MM.1S (cell line): ENCODE data around the gene ORC3.

ENCODE experiments used
- DNase-seq: peaks from one replicate; pipeline ENCODE4 v3.0.0-alpha.2; 2015
- H2AFZ ChIP-seq: fragments of 300-600 bp; sonication (generic); 2 replicates; pipeline ENCODE4 v1.6.0; 2016; ENCODE audit warnings: antibody characterized with exemption, low read length
- H3F3A ChIP-seq: fragments of 300-600 bp; sonication (generic); 2 replicates; pipeline ENCODE4 v1.6.1; 2016; ENCODE audit warnings: mild to moderate bottlenecking, antibody characterized with exemption, low read length, moderate library complexity, mixed read lengths; ENCODE audit not compliant: insufficient read depth
- H3K27ac ChIP-seq: fragments of 300-600 bp; sonication (generic); 2 replicates; pipeline ENCODE4 v1.5.1; 2016; ENCODE audit warnings: mild to moderate bottlenecking, low read length
- H3K27me3 ChIP-seq: fragments of 300-600 bp; sonication (generic); replicated peaks from 2 replicates; pipeline ENCODE4 v1.6.0; 2016; ENCODE audit warnings: low read length; ENCODE audit not compliant: insufficient read depth
- H3K36me3 ChIP-seq: fragments of 300-600 bp; sonication (generic); replicated peaks from 2 replicates; pipeline ENCODE4 v1.6.1; 2016; ENCODE audit warnings: mild to moderate bottlenecking, low read length, mixed read lengths; ENCODE audit not compliant: insufficient read depth
- H3K4me1 ChIP-seq: fragments of 300-600 bp; sonication (generic); 2 replicates; pipeline ENCODE4 v1.6.1; 2016; ENCODE audit warnings: low read length, mixed read lengths
- H3K4me2 ChIP-seq: fragments of 300-600 bp; sonication (generic); 2 replicates; pipeline ENCODE4 v1.6.0; 2016; ENCODE audit warnings: low read depth, low read length
- H3K4me3 ChIP-seq: fragments of 300-600 bp; sonication (generic); 2 replicates; pipeline ENCODE4 v1.5.1; 2016; ENCODE audit warnings: low read length, mixed read lengths
- H3K79me2 ChIP-seq: fragments of 300-600 bp; sonication (generic); 2 replicates; pipeline ENCODE4 v1.6.1; 2016; ENCODE audit warnings: mixed run types, low read length, mixed read lengths
- H3K9ac ChIP-seq: fragments of 300-600 bp; sonication (generic); 2 replicates; pipeline ENCODE4 v1.6.1; 2016; ENCODE audit warnings: low read length, mixed read lengths
- H3K9me2 ChIP-seq: fragments of 300-600 bp; sonication (generic); replicated peaks from 2 replicates; pipeline ENCODE4 v1.6.1; 2016; ENCODE audit warnings: mild to moderate bottlenecking, low read length, mixed read lengths; ENCODE audit not compliant: insufficient read depth
- H3K9me3 ChIP-seq: fragments of 300-600 bp; sonication (generic); replicated peaks from 2 replicates; pipeline ENCODE4 v1.6.1; 2016; ENCODE audit warnings: mild to moderate bottlenecking, low read length, mixed read lengths; ENCODE audit not compliant: insufficient read depth
- H4K20me1 ChIP-seq: fragments of 300-600 bp; sonication (generic); 2 replicates; pipeline ENCODE4 v1.6.1; 2016; ENCODE audit warnings: mild to moderate bottlenecking, low read length, moderate library complexity, mixed read lengths; ENCODE audit not compliant: insufficient read depth
- CTCF ChIP-seq: fragments of 300-600 bp; sonication (generic); IDR thresholded peaks from 2 replicates; pipeline ENCODE4 v1.5.1; 2016; ENCODE audit warnings: antibody characterized with exemption, low read length, mixed read lengths
- EZH2 ChIP-seq: fragments of 300-600 bp; sonication (generic); optimal IDR thresholded peaks from 2 replicates; pipeline ENCODE3; 2017; ENCODE audit warnings: low read depth, mild to moderate bottlenecking, antibody characterized with exemption, low read length, mixed read lengths
- EZH2phosphoT487 ChIP-seq: fragments of 300-600 bp; sonication (generic); IDR thresholded peaks from 2 replicates; pipeline ENCODE4 v1.6.1; 2018; ENCODE audit warnings: antibody characterized with exemption, low read length

The ORC3 gene

DNA sequence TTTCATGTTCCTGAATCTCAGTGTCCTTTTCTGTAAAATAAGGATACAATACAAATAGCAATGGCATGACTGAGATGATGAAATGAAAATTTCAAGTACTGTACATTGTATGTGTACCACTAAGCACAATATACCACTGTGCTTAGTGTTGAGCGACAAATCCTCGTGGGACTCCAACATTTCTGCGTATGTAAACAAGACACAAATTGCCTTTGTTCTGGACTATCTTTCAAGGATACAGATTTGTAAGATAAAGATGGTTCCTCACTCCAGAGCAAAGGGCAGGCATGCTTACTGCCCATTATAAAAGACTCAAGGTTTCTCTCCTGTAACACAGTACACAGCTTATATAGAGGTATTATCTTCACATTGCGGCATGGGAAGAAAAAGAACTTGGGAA lies 6.1 kb upstream of the ORC3 start:
- no peak for DNase-seq
- Histone ChIP-seq H3K79me2 (peaks cover 88% of the 10 kb centered on the region), H4K20me1 (peaks cover 3% of the 10 kb centered on the region; the same call in 1 of the 2 replicates), H3K4me2 (no peak overlapping the region), H3K9me2 (no peaks in the 10 kb centered on the region), H3K36me3 (no peaks in the 10 kb centered on the region), H3F3A (no peaks in the 10 kb centered on the region), H3K27me3 (no peaks in the 10 kb centered on the region), H3K27ac (no peak overlapping the region), H3K9ac (no peak overlapping the region), H3K4me3 (no peak overlapping the region), H2AFZ (no peak overlapping the region), H3K9me3 (no peaks in the 10 kb centered on the region), H3K4me1 (peaks cover 15% of the 10 kb centered on the region)
- TF ChIP-seq EZH2, result no peak
- no peak for TF ChIP-seq CTCF
- no peak for TF ChIP-seq EZH2phosphoT487

DNA sequence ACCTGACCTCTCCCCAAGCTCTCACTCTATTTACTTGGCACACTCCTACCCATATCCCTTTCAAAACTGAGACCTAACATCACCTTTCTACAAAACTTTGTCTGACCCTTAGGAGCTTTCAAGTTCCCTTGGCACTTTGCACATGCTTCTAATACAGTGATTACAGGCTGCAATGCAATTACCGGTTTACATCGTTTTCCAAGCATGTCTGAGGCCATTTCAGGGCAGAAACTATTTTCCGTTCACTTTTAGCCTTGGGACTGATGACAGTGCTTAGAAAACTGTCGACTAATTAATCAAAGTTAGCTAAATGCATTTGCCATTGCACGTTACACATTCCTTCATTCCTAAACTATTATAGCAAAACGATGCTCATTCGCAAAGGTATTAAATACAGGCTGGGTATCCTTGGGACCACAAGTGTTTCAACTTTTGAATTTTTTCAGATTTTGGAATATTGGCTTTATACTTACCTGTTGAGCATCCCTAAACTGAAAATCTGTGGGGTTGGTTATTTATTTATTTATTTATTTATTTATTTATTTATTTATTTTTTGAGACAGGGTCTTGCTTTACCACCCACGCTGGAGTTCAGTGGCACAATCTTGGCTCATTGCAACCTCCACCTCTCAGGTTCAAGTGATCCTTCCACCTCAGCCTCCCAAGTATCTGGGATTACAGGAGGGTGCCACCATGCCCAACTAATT lies 3.4 kb upstream of the ORC3 start:
- Histone ChIP-seq H3K9me3 (no peaks in the 10 kb centered on the region), H3K9ac (no peak overlapping the region), H3K27ac (no peak overlapping the region), H3K4me2 (no peak overlapping the region), H3K36me3 (no peaks in the 10 kb centered on the region), H3F3A (no peaks in the 10 kb centered on the region), H3K9me2 (no peaks in the 10 kb centered on the region), H4K20me1 (peaks cover 3% of the 10 kb centered on the region; the same call in 1 of the 2 replicates), H3K79me2 (peaks cover 94% of the 10 kb centered on the region), H3K4me3 (no peak overlapping the region), H2AFZ (no peak overlapping the region), H3K27me3 (no peaks in the 10 kb centered on the region), H3K4me1 (peaks cover 20% of the 10 kb centered on the region)
- DNase-seq, result no peak
- TF ChIP-seq EZH2 (no peak), EZH2phosphoT487 (no peak)

GRCh38 chr6:87588756-87589407 lies 1.1 kb upstream of the ORC3 start:
- Histone ChIP-seq H3K4me2 (peak overlapping the region; percentile 78), H3K9ac (peak overlapping the region; percentile 76), H3K27me3 (no peaks in the 10 kb centered on the region), H2AFZ (peak overlapping the region; percentile 83; the same call in 1 of the 2 replicates), H4K20me1 (peaks cover 3% of the 10 kb centered on the region; the same call in 1 of the 2 replicates), H3K36me3 (no peaks in the 10 kb centered on the region), H3K9me2 (no peaks in the 10 kb centered on the region), H3K79me2 (peaks cover 91% of the 10 kb centered on the region), H3K27ac (no peak overlapping the region), H3K4me1 (peaks cover 20% of the 10 kb centered on the region), H3F3A (no peaks in the 10 kb centered on the region), H3K4me3 (peak overlapping the region; percentile 96), H3K9me3 (no peaks in the 10 kb centered on the region)
- no peak for DNase-seq
- TF ChIP-seq CTCF (no peak), EZH2phosphoT487 (no peak), EZH2 (no peak)
